ENCODE results near the gene ZNF304. TPM values are rescaled to one million over a fixed set of nuclear protein-coding genes. Genes with fewer than 3 reads are reported as not detected.

The ZNF304 gene
- total and polyA plus RNA-seq, 2 of the 13 experiments (the other 11 are each of a cell fraction or from before 2014, with no cell fraction given): 3.4 to 8.0 TPM

DNA sequence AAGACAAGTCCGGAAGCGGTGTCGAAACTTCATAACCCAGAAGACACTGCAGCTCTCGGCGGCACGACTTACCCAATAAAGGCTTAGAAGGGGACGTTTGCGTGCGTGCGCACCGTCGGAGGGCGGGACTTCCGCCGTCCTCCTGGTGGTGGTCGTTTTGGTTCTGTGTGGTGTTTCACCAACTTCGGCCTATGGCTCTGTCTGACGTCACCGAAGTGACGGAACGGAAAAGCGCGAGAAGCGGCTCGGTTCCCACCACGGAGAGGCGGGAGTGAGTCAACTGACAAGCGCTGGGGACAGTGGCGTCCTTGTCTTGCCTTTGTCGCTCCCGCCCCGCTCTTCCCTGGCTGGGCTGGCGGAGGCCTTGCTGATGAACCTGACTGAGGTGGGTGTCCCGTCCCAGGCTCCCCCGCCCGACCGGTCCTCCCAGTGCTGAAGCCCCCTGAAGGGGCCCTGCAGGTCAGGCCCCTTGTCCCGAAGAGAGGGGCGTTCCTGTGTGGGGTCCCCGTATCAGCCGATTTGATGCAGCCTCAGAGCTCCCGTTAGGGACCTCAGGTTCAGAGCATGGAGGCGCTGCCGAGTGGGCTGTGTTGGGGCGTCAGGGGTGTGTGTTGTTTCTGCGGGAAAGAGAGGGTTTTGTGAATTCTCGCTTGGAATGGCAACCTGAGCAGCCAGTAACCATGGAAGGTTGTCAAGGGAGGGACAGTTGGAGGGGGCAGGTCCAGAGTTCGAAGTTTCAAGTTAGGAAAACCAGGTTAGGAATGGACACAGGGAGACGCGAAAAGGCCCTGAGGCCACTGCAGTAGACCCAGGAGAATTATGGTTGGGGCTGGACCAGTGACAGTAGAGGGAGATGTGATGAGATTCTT, 38.9 kb downstream of the ZNF304 start, which contains the start of gene ZNF548 (continued):
- TF ChIP-seq, protein P1, sequence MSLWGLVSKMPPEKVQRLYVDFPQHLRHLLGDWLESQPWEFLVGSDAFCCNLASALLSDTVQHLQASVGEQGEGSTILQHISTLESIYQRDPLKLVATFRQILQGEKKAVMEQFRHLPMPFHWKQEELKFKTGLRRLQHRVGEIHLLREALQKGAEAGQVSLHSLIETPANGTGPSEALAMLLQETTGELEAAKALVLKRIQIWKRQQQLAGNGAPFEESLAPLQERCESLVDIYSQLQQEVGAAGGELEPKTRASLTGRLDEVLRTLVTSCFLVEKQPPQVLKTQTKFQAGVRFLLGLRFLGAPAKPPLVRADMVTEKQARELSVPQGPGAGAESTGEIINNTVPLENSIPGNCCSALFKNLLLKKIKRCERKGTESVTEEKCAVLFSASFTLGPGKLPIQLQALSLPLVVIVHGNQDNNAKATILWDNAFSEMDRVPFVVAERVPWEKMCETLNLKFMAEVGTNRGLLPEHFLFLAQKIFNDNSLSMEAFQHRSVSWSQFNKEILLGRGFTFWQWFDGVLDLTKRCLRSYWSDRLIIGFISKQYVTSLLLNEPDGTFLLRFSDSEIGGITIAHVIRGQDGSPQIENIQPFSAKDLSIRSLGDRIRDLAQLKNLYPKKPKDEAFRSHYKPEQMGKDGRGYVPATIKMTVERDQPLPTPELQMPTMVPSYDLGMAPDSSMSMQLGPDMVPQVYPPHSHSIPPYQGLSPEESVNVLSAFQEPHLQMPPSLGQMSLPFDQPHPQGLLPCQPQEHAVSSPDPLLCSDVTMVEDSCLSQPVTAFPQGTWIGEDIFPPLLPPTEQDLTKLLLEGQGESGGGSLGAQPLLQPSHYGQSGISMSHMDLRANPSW (CRISPR knock-in tag; IDR thresholded peaks at IDR 0.05; ENCODE audit: borderline replicate concordance): peak; percentile 64; the same call in 1 of the 2 replicates
- TF ChIP-seq SRSF4 (IDR thresholded peaks at IDR 0.05; ENCODE audit: low read depth, low read length, poor library complexity, severe bottlenecking): no peak
- TF ChIP-seq, protein P2, sequence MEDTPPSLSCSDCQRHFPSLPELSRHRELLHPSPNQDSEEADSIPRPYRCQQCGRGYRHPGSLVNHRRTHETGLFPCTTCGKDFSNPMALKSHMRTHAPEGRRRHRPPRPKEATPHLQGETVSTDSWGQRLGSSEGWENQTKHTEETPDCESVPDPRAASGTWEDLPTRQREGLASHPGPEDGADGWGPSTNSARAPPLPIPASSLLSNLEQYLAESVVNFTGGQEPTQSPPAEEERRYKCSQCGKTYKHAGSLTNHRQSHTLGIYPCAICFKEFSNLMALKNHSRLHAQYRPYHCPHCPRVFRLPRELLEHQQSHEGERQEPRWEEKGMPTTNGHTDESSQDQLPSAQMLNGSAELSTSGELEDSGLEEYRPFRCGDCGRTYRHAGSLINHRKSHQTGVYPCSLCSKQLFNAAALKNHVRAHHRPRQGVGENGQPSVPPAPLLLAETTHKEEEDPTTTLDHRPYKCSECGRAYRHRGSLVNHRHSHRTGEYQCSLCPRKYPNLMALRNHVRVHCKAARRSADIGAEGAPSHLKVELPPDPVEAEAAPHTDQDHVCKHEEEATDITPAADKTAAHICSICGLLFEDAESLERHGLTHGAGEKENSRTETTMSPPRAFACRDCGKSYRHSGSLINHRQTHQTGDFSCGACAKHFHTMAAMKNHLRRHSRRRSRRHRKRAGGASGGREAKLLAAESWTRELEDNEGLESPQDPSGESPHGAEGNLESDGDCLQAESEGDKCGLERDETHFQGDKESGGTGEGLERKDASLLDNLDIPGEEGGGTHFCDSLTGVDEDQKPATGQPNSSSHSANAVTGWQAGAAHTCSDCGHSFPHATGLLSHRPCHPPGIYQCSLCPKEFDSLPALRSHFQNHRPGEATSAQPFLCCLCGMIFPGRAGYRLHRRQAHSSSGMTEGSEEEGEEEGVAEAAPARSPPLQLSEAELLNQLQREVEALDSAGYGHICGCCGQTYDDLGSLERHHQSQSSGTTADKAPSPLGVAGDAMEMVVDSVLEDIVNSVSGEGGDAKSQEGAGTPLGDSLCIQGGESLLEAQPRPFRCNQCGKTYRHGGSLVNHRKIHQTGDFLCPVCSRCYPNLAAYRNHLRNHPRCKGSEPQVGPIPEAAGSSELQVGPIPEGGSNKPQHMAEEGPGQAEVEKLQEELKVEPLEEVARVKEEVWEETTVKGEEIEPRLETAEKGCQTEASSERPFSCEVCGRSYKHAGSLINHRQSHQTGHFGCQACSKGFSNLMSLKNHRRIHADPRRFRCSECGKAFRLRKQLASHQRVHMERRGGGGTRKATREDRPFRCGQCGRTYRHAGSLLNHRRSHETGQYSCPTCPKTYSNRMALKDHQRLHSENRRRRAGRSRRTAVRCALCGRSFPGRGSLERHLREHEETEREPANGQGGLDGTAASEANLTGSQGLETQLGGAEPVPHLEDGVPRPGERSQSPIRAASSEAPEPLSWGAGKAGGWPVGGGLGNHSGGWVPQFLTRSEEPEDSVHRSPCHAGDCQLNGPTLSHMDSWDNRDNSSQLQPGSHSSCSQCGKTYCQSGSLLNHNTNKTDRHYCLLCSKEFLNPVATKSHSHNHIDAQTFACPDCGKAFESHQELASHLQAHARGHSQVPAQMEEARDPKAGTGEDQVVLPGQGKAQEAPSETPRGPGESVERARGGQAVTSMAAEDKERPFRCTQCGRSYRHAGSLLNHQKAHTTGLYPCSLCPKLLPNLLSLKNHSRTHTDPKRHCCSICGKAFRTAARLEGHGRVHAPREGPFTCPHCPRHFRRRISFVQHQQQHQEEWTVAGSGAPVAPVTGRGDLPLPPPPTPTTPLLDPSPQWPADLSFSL (CRISPR knock-in tag; IDR thresholded peaks at IDR 0.05): no peak
- TF ChIP-seq ZNF629 (CRISPR knock-in tag; conservative IDR thresholded peaks at IDR 0.05): peak; percentile 91
- TF ChIP-seq HNF4A (CRISPR knock-in tag; IDR thresholded peaks at IDR 0.05): peak; percentile 88
- no peak for TF ChIP-seq ZNF33A (CRISPR knock-in tag; IDR thresholded peaks at IDR 0.05; ENCODE audit: borderline replicate concordance)
- TF ChIP-seq ZNF788 (CRISPR knock-in tag; IDR thresholded peaks at IDR 0.05; ENCODE audit: borderline replicate concordance): no peak; the same call in 1 of the 2 replicates
- TF ChIP-seq, protein P3, sequence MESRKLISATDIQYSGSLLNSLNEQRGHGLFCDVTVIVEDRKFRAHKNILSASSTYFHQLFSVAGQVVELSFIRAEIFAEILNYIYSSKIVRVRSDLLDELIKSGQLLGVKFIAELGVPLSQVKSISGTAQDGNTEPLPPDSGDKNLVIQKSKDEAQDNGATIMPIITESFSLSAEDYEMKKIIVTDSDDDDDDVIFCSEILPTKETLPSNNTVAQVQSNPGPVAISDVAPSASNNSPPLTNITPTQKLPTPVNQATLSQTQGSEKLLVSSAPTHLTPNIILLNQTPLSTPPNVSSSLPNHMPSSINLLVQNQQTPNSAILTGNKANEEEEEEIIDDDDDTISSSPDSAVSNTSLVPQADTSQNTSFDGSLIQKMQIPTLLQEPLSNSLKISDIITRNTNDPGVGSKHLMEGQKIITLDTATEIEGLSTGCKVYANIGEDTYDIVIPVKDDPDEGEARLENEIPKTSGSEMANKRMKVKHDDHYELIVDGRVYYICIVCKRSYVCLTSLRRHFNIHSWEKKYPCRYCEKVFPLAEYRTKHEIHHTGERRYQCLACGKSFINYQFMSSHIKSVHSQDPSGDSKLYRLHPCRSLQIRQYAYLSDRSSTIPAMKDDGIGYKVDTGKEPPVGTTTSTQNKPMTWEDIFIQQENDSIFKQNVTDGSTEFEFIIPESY (CRISPR knock-in tag; IDR thresholded peaks at IDR 0.05): 0 out of 2 replicates have a peak, but pooled peaks have one; percentile 35
- TF ChIP-seq ZEB1 (IDR thresholded peaks at IDR 0.05; ENCODE audit: insufficient replicate concordance, low read depth): no peak
- TF ChIP-seq DPF2 (CRISPR knock-in tag; IDR thresholded peaks at IDR 0.05; ENCODE audit: borderline replicate concordance, low read depth): no peak
- no peak for TF ChIP-seq ZNF879 (CRISPR knock-in tag; IDR thresholded peaks at IDR 0.05)
- peak; percentile 29 for TF ChIP-seq XRCC5 (optimal IDR thresholded peaks at IDR 0.05; ENCODE audit: low read length)
- 0 out of 2 replicates have a peak, but pooled peaks have one; percentile 37 for TF ChIP-seq SNAPC2 (CRISPR knock-in tag; IDR thresholded peaks at IDR 0.05)
- TF ChIP-seq ZNF530 (CRISPR knock-in tag; IDR thresholded peaks at IDR 0.05; ENCODE audit: low read depth): no peak

Data from HepG2 (cell line).